ENCODE data around the gene EPHB1.

DNA sequence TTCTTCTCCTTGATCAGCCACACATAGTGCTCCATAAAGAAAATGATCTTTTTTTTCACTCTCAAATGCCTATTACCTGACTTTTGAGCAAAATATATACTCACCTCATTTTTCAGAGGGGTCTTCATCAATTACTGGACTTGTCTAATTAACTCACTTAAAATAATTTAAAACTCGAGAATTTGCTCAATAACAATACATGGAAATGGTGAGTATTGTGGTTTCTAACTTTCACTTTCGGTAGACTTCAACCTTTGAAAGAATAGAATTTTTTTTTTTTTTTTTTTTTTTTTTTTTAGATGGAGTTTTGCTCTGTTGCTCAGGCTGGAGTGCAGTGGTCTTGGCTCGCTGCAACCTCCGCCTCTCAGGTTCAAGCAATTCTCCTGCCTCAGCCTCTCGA lies 17.7 kb upstream of the EPHB1 start:
- TF ChIP-seq PPARA (CRISPR knock-in tag; IDR thresholded peaks at IDR 0.05; ENCODE audit: borderline replicate concordance) (no peak), GLIS3 (CRISPR knock-in tag; IDR thresholded peaks at IDR 0.05) (no peak), PATZ1 (CRISPR knock-in tag; IDR thresholded peaks at IDR 0.05; ENCODE audit: borderline replicate concordance) (no peak)

Measured in SK-N-SH treated with all-trans-retinoic acid at 6 μM for 48 hours (cell line).